Measurements from ENCODE around the gene POLR1F.

GRCh38 chr7:19698331-19698730, 10.5 kb downstream of the POLR1F start:
- no peak for TF ChIP-seq EP300 (IDR thresholded peaks at IDR 0.05)
- TF ChIP-seq CTCF (IDR thresholded peaks at IDR 0.05): no peak
- TF ChIP-seq POLR2AphosphoS5 (IDR thresholded peaks at IDR 0.05): no peak

Measured in suprapubic skin (tissue), 4 donors.